ENCODE data around the gene PHACTR3. TPM values are rescaled to one million over a fixed set of nuclear protein-coding genes. Genes with fewer than 3 reads are reported as not detected.

Gene PHACTR3
- total RNA-seq, 1 experiment from 2014 or later = not detected

GRCh38 chr20:59731376-59731775, 127.0 kb downstream of the PHACTR3 start:
- Histone ChIP-seq H3K79me2 (ENCODE audit: low read length) (no peaks in the 10 kb centered on the region), H3K4me1 (ENCODE audit: low read length) (no peaks in the 10 kb centered on the region; the same call in 1 of the 2 replicates), H4K20me1 (ENCODE audit: insufficient read depth, low read depth, low read length) (no peaks in the 10 kb centered on the region), H3K9me3 (ENCODE audit: low read length) (no peaks in the 10 kb centered on the region), H3K27me3 (ENCODE audit: low read length) (no peaks in the 10 kb centered on the region), H3K4me2 (ENCODE audit: low read depth, low read length, poor library complexity, severe bottlenecking) (no peak overlapping the region), H3K9ac (ENCODE audit: low read length) (no peak overlapping the region), H3K9me2 (replicated peaks; ENCODE audit: insufficient read depth, low read length) (no peaks in the 10 kb centered on the region), H3K27ac (ENCODE audit: low read length) (no peak overlapping the region), H2AFZ (ENCODE audit: low read length) (no peak overlapping the region), H3K36me3 (ENCODE audit: insufficient read depth, low read length) (no peaks in the 10 kb centered on the region), H3K4me3 (ENCODE audit: low read length) (no peak overlapping the region)
- DNase-seq = no peak

- Histone ChIP-seq H3K4me1 (ENCODE audit: low read length) (no peaks in the 10 kb centered on the region; the same call in 1 of the 2 replicates), H3K36me3 (ENCODE audit: insufficient read depth, low read length) (no peaks in the 10 kb centered on the region), H3K4me3 (ENCODE audit: low read length) (no peak overlapping the region), H3K27me3 (ENCODE audit: low read length) (no peaks in the 10 kb centered on the region), H3K4me2 (ENCODE audit: low read depth, low read length, poor library complexity, severe bottlenecking) (no peak overlapping the region), H4K20me1 (ENCODE audit: insufficient read depth, low read depth, low read length) (no peaks in the 10 kb centered on the region), H3K9me3 (ENCODE audit: low read length) (no peaks in the 10 kb centered on the region), H3K79me2 (ENCODE audit: low read length) (no peaks in the 10 kb centered on the region), H3K9ac (ENCODE audit: low read length) (no peak overlapping the region), H3K27ac (ENCODE audit: low read length) (no peak overlapping the region), H3K9me2 (replicated peaks; ENCODE audit: insufficient read depth, low read length) (no peaks in the 10 kb centered on the region), H2AFZ (ENCODE audit: low read length) (no peak overlapping the region)
- no peak for DNase-seq
These were observed 129.0 kb downstream of the PHACTR3 start for GRCh38 chr20:59733351-59733750.

GRCh38 chr20:59735486-59735885, 131.1 kb downstream of the PHACTR3 start:
- H3K4me1 ChIP-seq (ENCODE audit: low read length) = no peaks in the 10 kb centered on the region; the same call in 1 of the 2 replicates
- H3K27ac ChIP-seq (ENCODE audit: low read length) = no peak overlapping the region
- DNase-seq = no peak
- no peak overlapping the region for H3K4me3 ChIP-seq (ENCODE audit: low read length)
- no peak overlapping the region for H3K4me2 ChIP-seq (ENCODE audit: low read depth, low read length, poor library complexity, severe bottlenecking)
- no peaks in the 10 kb centered on the region for H3K79me2 ChIP-seq (ENCODE audit: low read length)
- H4K20me1 ChIP-seq (ENCODE audit: insufficient read depth, low read depth, low read length) = no peaks in the 10 kb centered on the region
- no peaks in the 10 kb centered on the region for H3K36me3 ChIP-seq (ENCODE audit: insufficient read depth, low read length)
- H3K9ac ChIP-seq (ENCODE audit: low read length) = no peak overlapping the region
- H3K27me3 ChIP-seq (ENCODE audit: low read length) = no peaks in the 10 kb centered on the region
- H3K9me3 ChIP-seq (ENCODE audit: low read length) = no peaks in the 10 kb centered on the region
- no peaks in the 10 kb centered on the region for H3K9me2 ChIP-seq (replicated peaks; ENCODE audit: insufficient read depth, low read length)
- H2AFZ ChIP-seq (ENCODE audit: low read length) = no peak overlapping the region

- no peaks in the 10 kb centered on the region for H3K9me3 ChIP-seq (ENCODE audit: low read length)
- H3K9ac ChIP-seq (ENCODE audit: low read length) = no peak overlapping the region
- no peaks in the 10 kb centered on the region for H3K9me2 ChIP-seq (replicated peaks; ENCODE audit: insufficient read depth, low read length)
- no peak for DNase-seq
- no peaks in the 10 kb centered on the region for H3K36me3 ChIP-seq (ENCODE audit: insufficient read depth, low read length)
- H3K27me3 ChIP-seq (ENCODE audit: low read length) = no peaks in the 10 kb centered on the region
- H2AFZ ChIP-seq (ENCODE audit: low read length) = no peak overlapping the region
- H3K4me3 ChIP-seq (ENCODE audit: low read length) = no peak overlapping the region
- no peak overlapping the region for H3K27ac ChIP-seq (ENCODE audit: low read length)
- no peaks in the 10 kb centered on the region; the same call in 1 of the 2 replicates for H3K4me1 ChIP-seq (ENCODE audit: low read length)
- H4K20me1 ChIP-seq (ENCODE audit: insufficient read depth, low read depth, low read length) = no peaks in the 10 kb centered on the region
- no peak overlapping the region for H3K4me2 ChIP-seq (ENCODE audit: low read depth, low read length, poor library complexity, severe bottlenecking)
- H3K79me2 ChIP-seq (ENCODE audit: low read length) = no peaks in the 10 kb centered on the region
These were observed 131.6 kb downstream of the PHACTR3 start for GRCh38 chr20:59735917-59736316.

- Histone ChIP-seq H3K4me1 (ENCODE audit: low read length) (no peaks in the 10 kb centered on the region; the same call in 1 of the 2 replicates), H3K4me3 (ENCODE audit: low read length) (no peak overlapping the region), H3K9ac (ENCODE audit: low read length) (no peak overlapping the region), H3K9me2 (replicated peaks; ENCODE audit: insufficient read depth, low read length) (no peaks in the 10 kb centered on the region), H3K9me3 (ENCODE audit: low read length) (no peaks in the 10 kb centered on the region), H2AFZ (ENCODE audit: low read length) (no peak overlapping the region), H3K79me2 (ENCODE audit: low read length) (no peaks in the 10 kb centered on the region), H3K36me3 (ENCODE audit: insufficient read depth, low read length) (no peaks in the 10 kb centered on the region), H3K27me3 (ENCODE audit: low read length) (no peaks in the 10 kb centered on the region), H3K27ac (ENCODE audit: low read length) (no peak overlapping the region), H3K4me2 (ENCODE audit: low read depth, low read length, poor library complexity, severe bottlenecking) (no peak overlapping the region), H4K20me1 (ENCODE audit: insufficient read depth, low read depth, low read length) (no peaks in the 10 kb centered on the region)
- no peak for DNase-seq
These were observed 132.0 kb downstream of the PHACTR3 start for GRCh38 chr20:59736366-59736765.

- H3K9ac ChIP-seq (ENCODE audit: low read length) = no peak overlapping the region
- no peak for DNase-seq
- no peak overlapping the region for H3K4me2 ChIP-seq (ENCODE audit: low read depth, low read length, poor library complexity, severe bottlenecking)
- H3K4me1 ChIP-seq (ENCODE audit: low read length) = no peaks in the 10 kb centered on the region; the same call in 1 of the 2 replicates
- H2AFZ ChIP-seq (ENCODE audit: low read length) = no peak overlapping the region
- no peaks in the 10 kb centered on the region for H3K36me3 ChIP-seq (ENCODE audit: insufficient read depth, low read length)
- no peaks in the 10 kb centered on the region for H3K27me3 ChIP-seq (ENCODE audit: low read length)
- no peak overlapping the region for H3K27ac ChIP-seq (ENCODE audit: low read length)
- H3K79me2 ChIP-seq (ENCODE audit: low read length) = no peaks in the 10 kb centered on the region
- H4K20me1 ChIP-seq (ENCODE audit: insufficient read depth, low read depth, low read length) = no peaks in the 10 kb centered on the region
- H3K9me3 ChIP-seq (ENCODE audit: low read length) = no peaks in the 10 kb centered on the region
- H3K4me3 ChIP-seq (ENCODE audit: low read length) = no peak overlapping the region
- H3K9me2 ChIP-seq (replicated peaks; ENCODE audit: insufficient read depth, low read length) = no peaks in the 10 kb centered on the region
These were observed 132.8 kb downstream of the PHACTR3 start for GRCh38 chr20:59737073-59737666.

- H3K27me3 ChIP-seq (ENCODE audit: low read length) = no peaks in the 10 kb centered on the region
- no peak for DNase-seq
- no peaks in the 10 kb centered on the region for H3K36me3 ChIP-seq (ENCODE audit: insufficient read depth, low read length)
- no peak overlapping the region for H2AFZ ChIP-seq (ENCODE audit: low read length)
- H3K4me3 ChIP-seq (ENCODE audit: low read length) = no peak overlapping the region
- H3K79me2 ChIP-seq (ENCODE audit: low read length) = no peaks in the 10 kb centered on the region
- no peak overlapping the region for H3K27ac ChIP-seq (ENCODE audit: low read length)
- no peaks in the 10 kb centered on the region for H3K9me2 ChIP-seq (replicated peaks; ENCODE audit: insufficient read depth, low read length)
- no peaks in the 10 kb centered on the region; the same call in 1 of the 2 replicates for H3K4me1 ChIP-seq (ENCODE audit: low read length)
- H3K9ac ChIP-seq (ENCODE audit: low read length) = no peak overlapping the region
- no peak overlapping the region for H3K4me2 ChIP-seq (ENCODE audit: low read depth, low read length, poor library complexity, severe bottlenecking)
- no peaks in the 10 kb centered on the region for H3K9me3 ChIP-seq (ENCODE audit: low read length)
- H4K20me1 ChIP-seq (ENCODE audit: insufficient read depth, low read depth, low read length) = no peaks in the 10 kb centered on the region
These were observed 133.5 kb downstream of the PHACTR3 start for GRCh38 chr20:59737816-59738215.

- Histone ChIP-seq H3K36me3 (ENCODE audit: insufficient read depth, low read length) (no peaks in the 10 kb centered on the region), H3K4me3 (ENCODE audit: low read length) (no peak overlapping the region), H3K4me1 (ENCODE audit: low read length) (no peaks in the 10 kb centered on the region; the same call in 1 of the 2 replicates), H4K20me1 (ENCODE audit: insufficient read depth, low read depth, low read length) (no peaks in the 10 kb centered on the region), H3K4me2 (ENCODE audit: low read depth, low read length, poor library complexity, severe bottlenecking) (no peak overlapping the region), H3K27ac (ENCODE audit: low read length) (no peak overlapping the region), H3K27me3 (ENCODE audit: low read length) (no peaks in the 10 kb centered on the region), H2AFZ (ENCODE audit: low read length) (no peak overlapping the region), H3K9me3 (ENCODE audit: low read length) (no peaks in the 10 kb centered on the region), H3K79me2 (ENCODE audit: low read length) (no peaks in the 10 kb centered on the region), H3K9ac (ENCODE audit: low read length) (no peak overlapping the region), H3K9me2 (replicated peaks; ENCODE audit: insufficient read depth, low read length) (no peaks in the 10 kb centered on the region)
- no peak for DNase-seq
These were observed 134.5 kb downstream of the PHACTR3 start for GRCh38 chr20:59738851-59739250.
